Upper lobe of left lung (tissue), 4 donors: ENCODE results near the gene PHACTR1.

Source experiments
- POLR2A ChIP-seq, 4 donors: fragments of 450-650 bp; IDR thresholded peaks; one replicate each; pipeline ENCODE4 v1.5.1; 2016 to 2017; ENCODE audit warnings: antibody characterized with exemption in 4 of 4, mild to moderate bottlenecking in 2 of 4
- TF ChIP-seq, protein P1 (sequence below), 6 experiments: fragments of 450-650 bp in 4 of 6; fragments of 200-600 bp in 2 of 6; sonication (generic) in 2 of 6; IDR thresholded peaks; one replicate each; pipeline ENCODE4 v1.5.1; 2016 to 2019; ENCODE audit warnings: antibody characterized with exemption in 6 of 6

DNA sequence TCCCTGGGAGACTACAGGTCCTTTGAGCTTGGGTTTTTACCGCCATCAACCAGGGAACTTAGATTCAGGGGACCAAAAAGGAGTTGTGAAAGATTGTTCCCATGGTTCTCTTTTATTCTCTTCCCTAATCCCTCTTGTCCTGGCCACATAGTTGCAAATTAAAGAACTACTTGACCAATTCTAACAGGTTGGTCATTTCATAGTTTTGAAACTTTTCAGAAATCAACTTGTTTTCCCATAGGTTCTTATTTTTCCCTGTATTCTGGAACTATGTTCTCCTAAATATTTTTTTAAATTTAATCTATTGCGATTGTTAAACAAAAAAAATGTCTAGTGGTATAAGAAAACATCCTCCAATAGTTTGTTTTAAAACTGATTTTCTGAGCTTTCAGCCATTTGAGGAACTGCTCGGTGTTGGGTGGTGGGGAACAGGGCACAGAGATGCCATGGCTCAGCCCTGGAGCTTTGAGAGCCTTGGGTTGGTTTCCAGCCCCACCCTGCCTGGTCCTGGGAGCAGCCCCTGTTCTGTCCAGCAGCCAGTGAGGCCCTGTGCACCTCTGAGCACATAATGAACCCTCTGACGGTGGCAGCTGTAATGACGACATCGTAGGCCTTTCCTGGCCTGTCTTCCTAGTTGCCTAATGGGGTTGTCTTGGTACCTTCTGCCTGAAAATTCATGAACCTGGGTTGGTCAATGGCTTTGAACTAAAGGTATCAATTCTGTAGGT, 558.3 kb downstream of the PHACTR1 start:
- no peak for TF ChIP-seq POLR2A (IDR thresholded peaks at IDR 0.05)
- TF ChIP-seq, protein P1, sequence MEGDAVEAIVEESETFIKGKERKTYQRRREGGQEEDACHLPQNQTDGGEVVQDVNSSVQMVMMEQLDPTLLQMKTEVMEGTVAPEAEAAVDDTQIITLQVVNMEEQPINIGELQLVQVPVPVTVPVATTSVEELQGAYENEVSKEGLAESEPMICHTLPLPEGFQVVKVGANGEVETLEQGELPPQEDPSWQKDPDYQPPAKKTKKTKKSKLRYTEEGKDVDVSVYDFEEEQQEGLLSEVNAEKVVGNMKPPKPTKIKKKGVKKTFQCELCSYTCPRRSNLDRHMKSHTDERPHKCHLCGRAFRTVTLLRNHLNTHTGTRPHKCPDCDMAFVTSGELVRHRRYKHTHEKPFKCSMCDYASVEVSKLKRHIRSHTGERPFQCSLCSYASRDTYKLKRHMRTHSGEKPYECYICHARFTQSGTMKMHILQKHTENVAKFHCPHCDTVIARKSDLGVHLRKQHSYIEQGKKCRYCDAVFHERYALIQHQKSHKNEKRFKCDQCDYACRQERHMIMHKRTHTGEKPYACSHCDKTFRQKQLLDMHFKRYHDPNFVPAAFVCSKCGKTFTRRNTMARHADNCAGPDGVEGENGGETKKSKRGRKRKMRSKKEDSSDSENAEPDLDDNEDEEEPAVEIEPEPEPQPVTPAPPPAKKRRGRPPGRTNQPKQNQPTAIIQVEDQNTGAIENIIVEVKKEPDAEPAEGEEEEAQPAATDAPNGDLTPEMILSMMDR (IDR thresholded peaks at IDR 0.05) = no peak
